ENCODE results near the gene TBCD.

DNA sequence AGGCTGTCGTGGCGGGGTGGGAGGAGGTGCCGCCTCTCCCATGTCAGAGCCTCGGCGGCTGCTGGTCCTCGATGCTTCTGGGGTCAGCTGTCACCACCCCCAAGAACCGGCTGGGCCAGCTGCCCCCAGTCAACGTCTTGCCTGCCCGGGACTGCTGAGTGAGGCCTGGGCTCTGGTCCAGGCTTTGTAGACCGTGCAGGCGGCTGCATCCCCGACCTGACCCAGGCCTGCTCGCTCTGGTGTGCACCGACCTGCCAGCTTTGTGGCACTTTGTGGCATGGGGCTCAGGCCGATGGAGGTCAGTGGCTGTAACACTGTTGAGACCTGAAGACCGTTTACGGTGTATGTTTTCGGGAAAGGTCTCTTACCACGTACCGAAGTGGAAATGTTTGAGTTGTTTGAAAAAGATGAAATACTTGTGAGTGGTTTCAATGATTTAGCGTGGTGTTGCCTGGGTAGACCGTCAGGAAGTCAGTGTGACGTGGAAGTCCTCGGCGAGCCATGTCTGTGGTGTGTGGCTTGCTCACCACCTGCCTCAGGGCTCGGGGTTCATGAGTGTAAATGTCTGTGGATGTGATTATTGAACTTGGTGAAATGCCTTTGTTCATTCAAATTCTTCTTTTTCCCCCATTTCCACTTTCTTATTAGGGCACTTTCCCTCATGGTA lies 141.2 kb downstream of the TBCD start:
- TF ChIP-seq, protein P1, sequence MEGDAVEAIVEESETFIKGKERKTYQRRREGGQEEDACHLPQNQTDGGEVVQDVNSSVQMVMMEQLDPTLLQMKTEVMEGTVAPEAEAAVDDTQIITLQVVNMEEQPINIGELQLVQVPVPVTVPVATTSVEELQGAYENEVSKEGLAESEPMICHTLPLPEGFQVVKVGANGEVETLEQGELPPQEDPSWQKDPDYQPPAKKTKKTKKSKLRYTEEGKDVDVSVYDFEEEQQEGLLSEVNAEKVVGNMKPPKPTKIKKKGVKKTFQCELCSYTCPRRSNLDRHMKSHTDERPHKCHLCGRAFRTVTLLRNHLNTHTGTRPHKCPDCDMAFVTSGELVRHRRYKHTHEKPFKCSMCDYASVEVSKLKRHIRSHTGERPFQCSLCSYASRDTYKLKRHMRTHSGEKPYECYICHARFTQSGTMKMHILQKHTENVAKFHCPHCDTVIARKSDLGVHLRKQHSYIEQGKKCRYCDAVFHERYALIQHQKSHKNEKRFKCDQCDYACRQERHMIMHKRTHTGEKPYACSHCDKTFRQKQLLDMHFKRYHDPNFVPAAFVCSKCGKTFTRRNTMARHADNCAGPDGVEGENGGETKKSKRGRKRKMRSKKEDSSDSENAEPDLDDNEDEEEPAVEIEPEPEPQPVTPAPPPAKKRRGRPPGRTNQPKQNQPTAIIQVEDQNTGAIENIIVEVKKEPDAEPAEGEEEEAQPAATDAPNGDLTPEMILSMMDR (IDR thresholded peaks at IDR 0.05) = no peak
- TF ChIP-seq POLR2AphosphoS5 (IDR thresholded peaks at IDR 0.05) = no peak
